Measurements from ENCODE around the gene SLC25A42.
"Not testable (repeated sequence)": the region's sequence is repeated elsewhere in the genome, so short reads cannot be mapped to it uniquely, and the experiment has no call there.

SLC25A42 gene

GRCh38 chr19:19107654-19108053, 43.9 kb downstream of the SLC25A42 start:
- no peak for DNase-seq

- DNase-seq, result no peak
Measured at GRCh38 chr19:19109601-19110000, 45.8 kb downstream of the SLC25A42 start.

GRCh38 chr19:19110410-19111135, 46.8 kb downstream of the SLC25A42 start:
- no peak for DNase-seq

- DNase-seq, result no peak
Measured at GRCh38 chr19:19111136-19111835, 47.5 kb downstream of the SLC25A42 start.

- DNase-seq, result no peak
Measured at GRCh38 chr19:19111967-19112580, 48.3 kb downstream of the SLC25A42 start.

- no peak for DNase-seq
Measured at GRCh38 chr19:19113040-19113626, 49.3 kb downstream of the SLC25A42 start.

- no peak for DNase-seq
Measured at GRCh38 chr19:19115954-19116353, 52.2 kb downstream of the SLC25A42 start.

GRCh38 chr19:19119325-19120237, 55.8 kb downstream of the SLC25A42 start:
- DNase-seq, result no peak

GRCh38 chr19:19120308-19121231, 56.8 kb downstream of the SLC25A42 start:
- no peak for DNase-seq

- no peak for DNase-seq
Measured at GRCh38 chr19:19121371-19121770, 57.6 kb downstream of the SLC25A42 start.

GRCh38 chr19:19122902-19123301, 59.1 kb downstream of the SLC25A42 start:
- no peak for DNase-seq

- DNase-seq, result no peak
Measured at GRCh38 chr19:19123386-19123785, 59.6 kb downstream of the SLC25A42 start.

GRCh38 chr19:19126102-19126501, 62.3 kb downstream of the SLC25A42 start:
- no peak for DNase-seq

GRCh38 chr19:19131989-19132388, 68.2 kb downstream of the SLC25A42 start:
- no peak for DNase-seq

GRCh38 chr19:19132912-19133311, 69.1 kb downstream of the SLC25A42 start:
- DNase-seq, result no peak

GRCh38 chr19:19133985-19134384, 70.2 kb downstream of the SLC25A42 start:
- DNase-seq, result no peak

- no peak for DNase-seq
Measured at GRCh38 chr19:19134687-19135158, 70.9 kb downstream of the SLC25A42 start.

- not testable (repeated sequence) for DNase-seq
Measured at GRCh38 chr19:19135713-19136112, 71.9 kb downstream of the SLC25A42 start.

- no peak for DNase-seq
Measured at GRCh38 chr19:19137556-19138108, 73.8 kb downstream of the SLC25A42 start.

GRCh38 chr19:19138109-19138981, 74.6 kb downstream of the SLC25A42 start, which contains the start of gene TMEM161A:
TSS of gene TMEM161A (minus strand) at chr19:19138478. CDS start at chr19:19138428, 50 bp downstream.
- peak; percentile 88 for DNase-seq
